ENCODE measurements around the gene GP9. TPM values are rescaled to one million over a fixed set of nuclear protein-coding genes. Genes with fewer than 3 reads are reported as not detected.

GP9 gene
- total RNA-seq, 1 donor from 2014 or later = not detected

- H3K4me1 Mint-ChIP-seq (ENCODE audit: low read depth, unreplicated experiment) = no peaks in the 10 kb centered on the region
- peaks cover 32% of the 10 kb centered on the region for H3K36me3 Mint-ChIP-seq (ENCODE audit: unreplicated experiment)
- no peak for TF ChIP-seq CTCF (IDR thresholded peaks at IDR 0.05; ENCODE audit: partially characterized antibody, unreplicated experiment)
- H3K4me3 Mint-ChIP-seq (ENCODE audit: unreplicated experiment) = no peak overlapping the region
- H3K9me3 Mint-ChIP-seq (ENCODE audit: unreplicated experiment) = peaks cover 12% of the 10 kb centered on the region
- no peak for DNase-seq
- no peak overlapping the region for H3K27ac Mint-ChIP-seq (ENCODE audit: unreplicated experiment)
- H3K27me3 Mint-ChIP-seq (ENCODE audit: unreplicated experiment) = peaks cover 13% of the 10 kb centered on the region
These were observed 13.6 kb upstream of the GP9 start for GRCh38 chr3:129046732-129047552.

- no peak overlapping the region for H3K27ac Mint-ChIP-seq (ENCODE audit: unreplicated experiment)
- DNase-seq = no peak
- peaks cover 11% of the 10 kb centered on the region for H3K9me3 Mint-ChIP-seq (ENCODE audit: unreplicated experiment)
- H3K27me3 Mint-ChIP-seq (ENCODE audit: unreplicated experiment) = peaks cover 8% of the 10 kb centered on the region
- peaks cover 26% of the 10 kb centered on the region for H3K36me3 Mint-ChIP-seq (ENCODE audit: unreplicated experiment)
- H3K4me1 Mint-ChIP-seq (ENCODE audit: low read depth, unreplicated experiment) = no peaks in the 10 kb centered on the region
- no peak for TF ChIP-seq CTCF (IDR thresholded peaks at IDR 0.05; ENCODE audit: partially characterized antibody, unreplicated experiment)
- no peak overlapping the region for H3K4me3 Mint-ChIP-seq (ENCODE audit: unreplicated experiment)
These were observed 13.1 kb upstream of the GP9 start for GRCh38 chr3:129047553-129047839.

- TF ChIP-seq CTCF (IDR thresholded peaks at IDR 0.05; ENCODE audit: partially characterized antibody, unreplicated experiment) = no peak
These were observed 9.9 kb upstream of the GP9 start for GRCh38 chr3:129050556-129051295.

GRCh38 chr3:129051871-129052340 lies 8.7 kb upstream of the GP9 start:
- H3K9me3 Mint-ChIP-seq (ENCODE audit: unreplicated experiment) = peaks cover 5% of the 10 kb centered on the region
- no peak for DNase-seq
- H3K36me3 Mint-ChIP-seq (ENCODE audit: unreplicated experiment) = peaks cover 12% of the 10 kb centered on the region
- H3K4me1 Mint-ChIP-seq (ENCODE audit: low read depth, unreplicated experiment) = no peaks in the 10 kb centered on the region
- TF ChIP-seq CTCF (IDR thresholded peaks at IDR 0.05; ENCODE audit: partially characterized antibody, unreplicated experiment) = peak; percentile 6
- no peak overlapping the region for H3K27ac Mint-ChIP-seq (ENCODE audit: unreplicated experiment)
- no peak overlapping the region for H3K4me3 Mint-ChIP-seq (ENCODE audit: unreplicated experiment)
- H3K27me3 Mint-ChIP-seq (ENCODE audit: unreplicated experiment) = peaks cover 5% of the 10 kb centered on the region

More at GRCh38 chr3:129050556-129051295, 9.9 kb upstream of the GP9 start:
- H3K27me3 Mint-ChIP-seq (ENCODE audit: unreplicated experiment) = peaks cover 5% of the 10 kb centered on the region
- H3K27ac Mint-ChIP-seq (ENCODE audit: unreplicated experiment) = no peak overlapping the region
- no peaks in the 10 kb centered on the region for H3K4me1 Mint-ChIP-seq (ENCODE audit: low read depth, unreplicated experiment)
- no peak overlapping the region for H3K4me3 Mint-ChIP-seq (ENCODE audit: unreplicated experiment)
- peaks cover 5% of the 10 kb centered on the region for H3K9me3 Mint-ChIP-seq (ENCODE audit: unreplicated experiment)
- no peak for DNase-seq
- H3K36me3 Mint-ChIP-seq (ENCODE audit: unreplicated experiment) = peaks cover 12% of the 10 kb centered on the region

GRCh38 chr3:129052675-129053074 lies 7.9 kb upstream of the GP9 start:
- DNase-seq = no peak
- no peak overlapping the region for H3K4me3 Mint-ChIP-seq (ENCODE audit: unreplicated experiment)
- no peak for TF ChIP-seq CTCF (IDR thresholded peaks at IDR 0.05; ENCODE audit: partially characterized antibody, unreplicated experiment)
- peaks cover 12% of the 10 kb centered on the region for H3K36me3 Mint-ChIP-seq (ENCODE audit: unreplicated experiment)
- peaks cover 5% of the 10 kb centered on the region for H3K9me3 Mint-ChIP-seq (ENCODE audit: unreplicated experiment)
- no peak overlapping the region for H3K27ac Mint-ChIP-seq (ENCODE audit: unreplicated experiment)
- H3K4me1 Mint-ChIP-seq (ENCODE audit: low read depth, unreplicated experiment) = no peaks in the 10 kb centered on the region
- peaks cover 5% of the 10 kb centered on the region for H3K27me3 Mint-ChIP-seq (ENCODE audit: unreplicated experiment)
